ENCODE results near the gene FLACC1.

GRCh38 chr2:201273330-201273983 lies 83.7 kb downstream of the FLACC1 start:
- TF ChIP-seq, protein P1, sequence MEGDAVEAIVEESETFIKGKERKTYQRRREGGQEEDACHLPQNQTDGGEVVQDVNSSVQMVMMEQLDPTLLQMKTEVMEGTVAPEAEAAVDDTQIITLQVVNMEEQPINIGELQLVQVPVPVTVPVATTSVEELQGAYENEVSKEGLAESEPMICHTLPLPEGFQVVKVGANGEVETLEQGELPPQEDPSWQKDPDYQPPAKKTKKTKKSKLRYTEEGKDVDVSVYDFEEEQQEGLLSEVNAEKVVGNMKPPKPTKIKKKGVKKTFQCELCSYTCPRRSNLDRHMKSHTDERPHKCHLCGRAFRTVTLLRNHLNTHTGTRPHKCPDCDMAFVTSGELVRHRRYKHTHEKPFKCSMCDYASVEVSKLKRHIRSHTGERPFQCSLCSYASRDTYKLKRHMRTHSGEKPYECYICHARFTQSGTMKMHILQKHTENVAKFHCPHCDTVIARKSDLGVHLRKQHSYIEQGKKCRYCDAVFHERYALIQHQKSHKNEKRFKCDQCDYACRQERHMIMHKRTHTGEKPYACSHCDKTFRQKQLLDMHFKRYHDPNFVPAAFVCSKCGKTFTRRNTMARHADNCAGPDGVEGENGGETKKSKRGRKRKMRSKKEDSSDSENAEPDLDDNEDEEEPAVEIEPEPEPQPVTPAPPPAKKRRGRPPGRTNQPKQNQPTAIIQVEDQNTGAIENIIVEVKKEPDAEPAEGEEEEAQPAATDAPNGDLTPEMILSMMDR (IDR thresholded peaks at IDR 0.05) = no peak
- TF ChIP-seq POLR2A (IDR thresholded peaks at IDR 0.05) = no peak

All from esophagus squamous epithelium (tissue), 4 donors.